Lung (tissue), 12 donors: ENCODE measurements around the gene STARD4. TPM values are rescaled to one million over a fixed set of nuclear protein-coding genes. Genes with fewer than 3 reads are reported as not detected.

Experiments
- ATAC-seq: fragments of 200-7000 bp; cut with Tn5 transposase; one replicate; pipeline ENCODE4 v1.9.1; 2020; ENCODE audit warnings: moderate number of reproducible peaks; ENCODE audit not compliant: insufficient read depth, low FRiP score
- DNase-seq, 3 donors: peaks; one replicate each; pipeline ENCODE4 v3.0.0-alpha.2; 2013 to 2017
- H3K27ac ChIP-seq, 2 donors: one replicate each; pipeline ENCODE4 v1.5.1; 2013; ENCODE audit warnings: mild to moderate bottlenecking in 2 of 2, moderate library complexity in 2 of 2, control low read depth in 1 of 2, inconsistent platforms in 1 of 2, low read depth in 1 of 2, low read length in 1 of 2
- H3K27me3 ChIP-seq, 3 donors: one replicate each; pipeline ENCODE4 v1.5.1; 2013; ENCODE audit warnings: low read length in 2 of 3; ENCODE audit not compliant: control insufficient read depth in 3 of 3, insufficient read depth in 3 of 3
- H3K36me3 ChIP-seq, 4 donors: one replicate each; pipeline ENCODE4 v1.5.1; 2013; ENCODE audit warnings: low read length in 4 of 4, mild to moderate bottlenecking in 1 of 4, moderate library complexity in 1 of 4; ENCODE audit not compliant: control insufficient read depth in 4 of 4, insufficient read depth in 4 of 4
- H3K4me1 ChIP-seq, 5 donors: one replicate each; pipeline ENCODE4 v1.5.1; 2013; ENCODE audit warnings: low read length in 5 of 5, mild to moderate bottlenecking in 2 of 5, moderate library complexity in 1 of 5; ENCODE audit not compliant: control insufficient read depth in 5 of 5, insufficient read depth in 5 of 5
- H3K4me3 ChIP-seq: one replicate; pipeline ENCODE4 v1.5.1; 2013; ENCODE audit warnings: mild to moderate bottlenecking, control low read depth, moderate library complexity
- H3K9ac ChIP-seq, 2 donors: one replicate each; pipeline ENCODE4 v1.5.1; 2013; ENCODE audit warnings: low read length in 2 of 2, control low read depth in 1 of 2; ENCODE audit not compliant: insufficient read depth in 1 of 2
- H3K9me3 ChIP-seq, 4 donors: one replicate each; pipeline ENCODE4 v1.5.1; 2013; ENCODE audit warnings: low read length in 3 of 4, mild to moderate bottlenecking in 1 of 4, moderate library complexity in 1 of 4; ENCODE audit not compliant: control insufficient read depth in 4 of 4, insufficient read depth in 3 of 4
- WGBS, 2 donors: extraction: QIAGEN DNeasy Blood & Tissue Kit; methylation state at CpG; one replicate each; pipeline ENCODE4 v1.1.7; 2013; 5-methylcytosine and 5-hydroxymethylcytosine counted together
- polyA plus RNA-seq, 2 donors: library from polyadenylated mRNA; stranded (reverse); fragments of 200-250 nt; gene quantifications; one replicate each; pipeline ENCODE4 v1.2.1, GENCODE V29; 2013
- total RNA-seq, 2 donors: library from RNA; depleted of rRNA in 1 of 2; stranded (reverse); fragments of >200 nt in 1 of 2; gene quantifications; one replicate each; pipeline ENCODE4 v1.2.1, GENCODE V29; 2014 to 2021
- TF ChIP-seq, protein P1 (sequence below): IDR thresholded peaks from 2 replicates; pipeline ENCODE4 v1.5.1; 2012; ENCODE audit warnings: mild to moderate bottlenecking; ENCODE audit errors: control extremely low read depth, extremely low read depth
- donor health status: control.
- donor health status: control.
- donor health status: Bipolar disorder and iron deficiency.
- donor health status: healthy.
- donor health status: DM: yes; HTN: yes; CAD: no.

The STARD4 gene
- total and polyA plus RNA-seq, 4 donors, result 20.0 to 90.6 (median 35.5) TPM

DNA sequence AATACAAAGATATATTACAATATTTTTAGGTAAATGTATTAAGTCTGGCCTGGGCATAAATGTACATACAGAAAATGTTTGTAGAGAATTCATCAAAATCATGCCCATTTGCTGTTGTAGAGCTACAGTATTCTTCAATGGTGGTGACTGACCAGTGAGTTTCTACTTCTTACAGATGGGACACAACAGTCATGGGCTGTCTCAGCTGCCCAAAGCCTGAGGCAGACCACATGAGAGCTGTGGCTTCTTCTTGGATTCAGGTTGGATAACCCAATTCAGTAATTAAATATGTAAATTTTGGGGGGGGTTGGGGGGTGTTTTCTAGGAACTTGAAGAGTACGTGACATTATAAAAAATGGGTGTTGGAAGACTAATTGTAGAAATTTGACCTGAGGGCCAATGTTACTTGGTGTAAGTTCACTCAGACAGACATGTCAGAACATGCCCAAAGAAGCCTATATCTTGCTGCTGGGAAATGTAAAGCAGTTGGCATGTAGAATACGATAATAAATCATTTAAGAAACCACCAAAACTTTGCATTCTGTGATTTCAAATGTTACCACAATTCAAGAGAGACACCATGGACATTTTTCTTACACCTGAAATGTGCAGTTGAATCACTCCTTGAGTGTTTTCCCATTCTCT lies 17.9 kb downstream of the STARD4 start:
- Histone ChIP-seq H3K9me3 (no peaks in the 10 kb centered on the region), H3K4me1 (peaks cover 0 to 2% (median 0%) of the 10 kb centered on the region in 5 donors), H3K36me3 (peaks cover 1 to 4% (median 3%) of the 10 kb centered on the region in 4 donors), H3K4me3 (no peak overlapping the region), H3K27me3 (no peaks in the 10 kb centered on the region), H3K27ac (no peak overlapping the region), H3K9ac (no peak overlapping the region)
- ATAC-seq (no peak), DNase-seq (no peak)
- 96 to 99% methylated on average over 2 of the region's 2 CpGs for WGBS, 2 donors
- TF ChIP-seq, protein P1, sequence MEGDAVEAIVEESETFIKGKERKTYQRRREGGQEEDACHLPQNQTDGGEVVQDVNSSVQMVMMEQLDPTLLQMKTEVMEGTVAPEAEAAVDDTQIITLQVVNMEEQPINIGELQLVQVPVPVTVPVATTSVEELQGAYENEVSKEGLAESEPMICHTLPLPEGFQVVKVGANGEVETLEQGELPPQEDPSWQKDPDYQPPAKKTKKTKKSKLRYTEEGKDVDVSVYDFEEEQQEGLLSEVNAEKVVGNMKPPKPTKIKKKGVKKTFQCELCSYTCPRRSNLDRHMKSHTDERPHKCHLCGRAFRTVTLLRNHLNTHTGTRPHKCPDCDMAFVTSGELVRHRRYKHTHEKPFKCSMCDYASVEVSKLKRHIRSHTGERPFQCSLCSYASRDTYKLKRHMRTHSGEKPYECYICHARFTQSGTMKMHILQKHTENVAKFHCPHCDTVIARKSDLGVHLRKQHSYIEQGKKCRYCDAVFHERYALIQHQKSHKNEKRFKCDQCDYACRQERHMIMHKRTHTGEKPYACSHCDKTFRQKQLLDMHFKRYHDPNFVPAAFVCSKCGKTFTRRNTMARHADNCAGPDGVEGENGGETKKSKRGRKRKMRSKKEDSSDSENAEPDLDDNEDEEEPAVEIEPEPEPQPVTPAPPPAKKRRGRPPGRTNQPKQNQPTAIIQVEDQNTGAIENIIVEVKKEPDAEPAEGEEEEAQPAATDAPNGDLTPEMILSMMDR, result no peak

- TF ChIP-seq, protein P1, result no peak
- WGBS, 2 donors, result 75 to 94% methylated on average over 2 of the region's 2 CpGs
- DNase-seq, result no peak
- peaks cover 0 to 4% (median 1%) of the 10 kb centered on the region in 4 donors for H3K36me3 ChIP-seq
- ATAC-seq, result no peak
- H3K4me3 ChIP-seq, result no peak overlapping the region
- H3K9ac ChIP-seq, result no peak overlapping the region
- no peaks in the 10 kb centered on the region for H3K27me3 ChIP-seq
- no peaks in the 10 kb centered on the region for H3K9me3 ChIP-seq
- H3K4me1 ChIP-seq, result peaks cover 0 to 2% (median 0%) of the 10 kb centered on the region in 5 donors
- H3K27ac ChIP-seq, result no peak overlapping the region
Measured at GRCh38 chr5:111493031-111493430, 19.3 kb downstream of the STARD4 start.

- H3K27ac ChIP-seq, result no peak overlapping the region
- no peak overlapping the region for H3K9ac ChIP-seq
- H3K4me3 ChIP-seq, result no peak overlapping the region
- TF ChIP-seq, protein P1, result no peak
- H3K27me3 ChIP-seq, result no peaks in the 10 kb centered on the region
- peaks cover 0 to 2% (median 0%) of the 10 kb centered on the region in 4 donors for H3K9me3 ChIP-seq
- no peak for DNase-seq
- peaks cover 0 to 6% (median 0%) of the 10 kb centered on the region in 5 donors for H3K4me1 ChIP-seq
- no peak for ATAC-seq
- no peaks in the 10 kb centered on the region for H3K36me3 ChIP-seq
Measured at GRCh38 chr5:111488353-111488752, 24.0 kb downstream of the STARD4 start.

- TF ChIP-seq, protein P1, result no peak
- Histone ChIP-seq H3K27me3 (no peaks in the 10 kb centered on the region), H3K9ac (no peak overlapping the region), H3K36me3 (no peaks in the 10 kb centered on the region), H3K9me3 (peaks cover 0 to 2% (median 0%) of the 10 kb centered on the region in 4 donors), H3K4me1 (peaks cover 0 to 6% (median 0%) of the 10 kb centered on the region in 5 donors), H3K4me3 (no peak overlapping the region), H3K27ac (no peak overlapping the region)
- no peak for ATAC-seq
- DNase-seq, result peak in 1 of 3 donors; percentile 12
Measured at GRCh38 chr5:111486926-111487325, 25.4 kb downstream of the STARD4 start.
